T-helper 2 cell treated with Interferon-gamma antibody and Interleukin-4, amounts not matched to agents 5 μg/mL and 100 μg/mL, for 36 hours (primary cell): ENCODE results near the gene KIRREL3.

ENCODE experiments used
- DNase-seq: peaks from one replicate; pipeline ENCODE4 v3.0.0; 2021; ENCODE audit warnings: low spot score
- H3K27ac Mint-ChIP-seq: one replicate; pipeline ENCODE4 v1.8.0; 2021; ENCODE audit warnings: mild to moderate bottlenecking, mixed read lengths
- H3K27me3 Mint-ChIP-seq: one replicate; pipeline ENCODE4 v1.8.0; 2021; ENCODE audit warnings: low read depth, mixed read lengths
- H3K36me3 Mint-ChIP-seq: one replicate; pipeline ENCODE4 v1.8.0; 2021; ENCODE audit warnings: low read depth, mixed read lengths
- H3K4me1 Mint-ChIP-seq: one replicate; pipeline ENCODE4 v1.8.0; 2021; ENCODE audit warnings: low read depth, mixed read lengths
- H3K4me3 Mint-ChIP-seq: one replicate; pipeline ENCODE4 v1.8.0; 2022; ENCODE audit warnings: mild to moderate bottlenecking, moderate library complexity, mixed read lengths
- H3K9me3 Mint-ChIP-seq: one replicate; pipeline ENCODE4 v1.8.0; 2021; ENCODE audit warnings: mixed read lengths

Gene KIRREL3

DNA sequence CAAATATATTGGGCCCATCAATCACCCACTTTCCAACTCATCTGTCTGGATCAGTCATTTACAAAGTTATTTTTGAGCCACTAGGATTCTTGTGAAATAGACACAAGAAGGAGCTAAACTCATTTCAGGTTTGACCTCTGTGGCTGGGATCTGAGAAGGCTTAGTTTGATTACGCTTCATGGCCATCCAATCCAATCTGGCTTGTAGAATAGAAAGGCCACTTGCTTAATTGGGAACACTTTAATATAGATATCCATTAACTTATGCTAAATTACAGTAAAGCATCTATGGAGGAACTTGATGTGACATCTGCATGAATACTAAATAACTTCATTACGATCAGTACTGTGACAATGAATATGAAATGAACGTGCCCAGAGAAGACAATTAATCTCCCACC, 360.9 kb downstream of the KIRREL3 start:
- no peak for DNase-seq
- H3K4me1 Mint-ChIP-seq: no peaks in the 10 kb centered on the region
- no peaks in the 10 kb centered on the region for H3K9me3 Mint-ChIP-seq
- no peak overlapping the region for H3K4me3 Mint-ChIP-seq
- H3K36me3 Mint-ChIP-seq: no peaks in the 10 kb centered on the region
- H3K27me3 Mint-ChIP-seq: peaks cover 10% of the 10 kb centered on the region
- H3K27ac Mint-ChIP-seq: no peak overlapping the region

DNA sequence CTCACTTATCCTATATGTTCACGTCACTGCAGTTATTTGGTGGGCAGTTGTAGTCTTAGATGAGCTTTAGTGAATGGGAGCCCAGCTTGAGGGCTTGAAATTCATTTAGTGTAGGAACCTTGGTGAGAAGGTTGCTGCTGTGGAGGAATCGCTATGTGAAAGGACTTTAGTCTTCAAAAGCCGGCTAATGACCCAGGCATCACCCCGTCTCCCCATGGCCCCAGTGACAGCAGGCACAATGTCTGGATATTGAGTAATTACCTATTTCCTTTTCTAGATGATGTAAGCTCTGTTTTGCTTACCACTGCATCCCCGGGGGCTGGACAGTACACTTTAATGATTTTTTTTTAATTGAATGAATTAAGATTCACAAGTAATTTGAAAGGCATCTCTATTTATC, 361.9 kb downstream of the KIRREL3 start:
- H3K9me3 Mint-ChIP-seq: no peaks in the 10 kb centered on the region
- H3K27ac Mint-ChIP-seq: no peak overlapping the region
- H3K27me3 Mint-ChIP-seq: peaks cover 10% of the 10 kb centered on the region
- H3K36me3 Mint-ChIP-seq: no peaks in the 10 kb centered on the region
- no peak overlapping the region for H3K4me3 Mint-ChIP-seq
- DNase-seq: no peak
- no peaks in the 10 kb centered on the region for H3K4me1 Mint-ChIP-seq

DNA sequence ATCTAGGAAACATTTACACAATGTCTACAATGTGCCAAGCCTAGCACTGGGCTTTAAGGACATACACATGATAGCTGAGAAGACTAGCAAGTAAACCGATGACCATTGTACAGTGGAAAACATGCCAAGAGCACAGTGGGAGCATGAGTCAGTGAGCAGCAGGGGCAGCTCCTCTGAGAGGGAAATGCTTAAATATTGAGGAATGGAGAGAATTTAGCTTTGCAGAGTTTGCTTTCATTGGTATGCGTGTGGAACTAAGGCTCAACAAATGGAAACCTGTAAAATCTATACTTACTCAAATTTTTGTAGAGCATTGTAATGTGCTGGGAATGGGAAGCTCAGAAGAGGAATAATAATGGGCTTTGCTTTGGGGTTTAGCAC, 362.8 kb downstream of the KIRREL3 start:
- Mint-ChIP-seq H3K4me3 (no peak overlapping the region), H3K9me3 (no peaks in the 10 kb centered on the region), H3K27me3 (peaks cover 10% of the 10 kb centered on the region)

GRCh38 chr11:126636911-126637794, 363.4 kb downstream of the KIRREL3 start:
- Mint-ChIP-seq H3K4me3 (no peak overlapping the region), H3K4me1 (no peaks in the 10 kb centered on the region), H3K36me3 (no peaks in the 10 kb centered on the region), H3K9me3 (no peaks in the 10 kb centered on the region), H3K27ac (no peak overlapping the region), H3K27me3 (peaks cover 10% of the 10 kb centered on the region)
- no peak for DNase-seq

More for the DNA sequence above, 362.8 kb downstream of the KIRREL3 start:
- H3K36me3 Mint-ChIP-seq: no peaks in the 10 kb centered on the region
- H3K27ac Mint-ChIP-seq: no peak overlapping the region
- no peaks in the 10 kb centered on the region for H3K4me1 Mint-ChIP-seq
- no peak for DNase-seq

- Mint-ChIP-seq H3K27me3 (peaks cover 10% of the 10 kb centered on the region), H3K27ac (no peak overlapping the region), H3K36me3 (no peaks in the 10 kb centered on the region), H3K4me3 (no peak overlapping the region), H3K4me1 (no peaks in the 10 kb centered on the region), H3K9me3 (no peaks in the 10 kb centered on the region)
- DNase-seq: no peak
These were observed 365.1 kb downstream of the KIRREL3 start for GRCh38 chr11:126635511-126635910.

DNA sequence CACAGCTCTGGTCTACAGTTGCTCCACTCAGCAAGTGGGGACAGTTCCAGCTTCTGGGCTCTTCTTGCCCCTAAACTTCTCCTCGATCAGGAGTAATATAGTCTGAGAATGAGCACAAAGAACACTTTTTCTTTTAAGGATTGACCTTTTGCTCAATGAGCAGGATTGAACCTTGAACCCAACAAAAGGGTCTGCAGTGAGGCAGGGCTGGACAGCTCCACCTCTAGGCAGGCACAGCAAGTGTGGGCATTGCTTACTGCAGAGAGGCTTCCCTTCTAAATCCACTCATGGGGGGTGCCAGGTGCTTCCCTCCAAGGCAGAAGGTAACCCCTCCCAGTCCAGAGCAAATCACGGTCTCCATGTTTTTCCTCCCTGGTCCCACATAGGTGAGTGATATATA, 365.6 kb downstream of the KIRREL3 start:
- no peaks in the 10 kb centered on the region for H3K4me1 Mint-ChIP-seq
- H3K27me3 Mint-ChIP-seq: peaks cover 10% of the 10 kb centered on the region
- H3K36me3 Mint-ChIP-seq: no peaks in the 10 kb centered on the region
- no peaks in the 10 kb centered on the region for H3K9me3 Mint-ChIP-seq
- H3K27ac Mint-ChIP-seq: no peak overlapping the region
- H3K4me3 Mint-ChIP-seq: no peak overlapping the region
- DNase-seq: no peak

DNA sequence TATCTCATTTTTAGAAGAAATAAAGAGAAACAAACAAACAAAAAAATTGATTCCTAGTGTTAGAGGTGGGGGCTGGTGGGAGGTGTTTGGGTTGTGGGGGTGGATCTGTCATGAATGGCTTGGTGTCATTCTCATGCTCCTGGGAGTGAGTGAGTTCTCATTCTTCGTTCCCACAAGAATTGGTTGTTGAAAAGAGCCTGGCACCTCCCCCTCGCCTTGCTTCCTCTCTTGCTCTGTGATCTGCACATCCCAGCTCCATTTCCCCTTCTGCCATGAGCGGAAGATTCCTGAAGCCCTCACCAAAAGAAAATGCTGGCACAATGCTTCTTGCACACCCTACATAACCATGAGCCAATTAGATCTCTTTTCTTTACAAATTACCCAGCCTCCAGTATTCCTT, 367.2 kb downstream of the KIRREL3 start:
- Mint-ChIP-seq H3K4me3 (no peak overlapping the region), H3K4me1 (no peaks in the 10 kb centered on the region), H3K36me3 (no peaks in the 10 kb centered on the region), H3K27ac (no peak overlapping the region), H3K9me3 (no peaks in the 10 kb centered on the region), H3K27me3 (peaks cover 9% of the 10 kb centered on the region)
- no peak for DNase-seq

DNA sequence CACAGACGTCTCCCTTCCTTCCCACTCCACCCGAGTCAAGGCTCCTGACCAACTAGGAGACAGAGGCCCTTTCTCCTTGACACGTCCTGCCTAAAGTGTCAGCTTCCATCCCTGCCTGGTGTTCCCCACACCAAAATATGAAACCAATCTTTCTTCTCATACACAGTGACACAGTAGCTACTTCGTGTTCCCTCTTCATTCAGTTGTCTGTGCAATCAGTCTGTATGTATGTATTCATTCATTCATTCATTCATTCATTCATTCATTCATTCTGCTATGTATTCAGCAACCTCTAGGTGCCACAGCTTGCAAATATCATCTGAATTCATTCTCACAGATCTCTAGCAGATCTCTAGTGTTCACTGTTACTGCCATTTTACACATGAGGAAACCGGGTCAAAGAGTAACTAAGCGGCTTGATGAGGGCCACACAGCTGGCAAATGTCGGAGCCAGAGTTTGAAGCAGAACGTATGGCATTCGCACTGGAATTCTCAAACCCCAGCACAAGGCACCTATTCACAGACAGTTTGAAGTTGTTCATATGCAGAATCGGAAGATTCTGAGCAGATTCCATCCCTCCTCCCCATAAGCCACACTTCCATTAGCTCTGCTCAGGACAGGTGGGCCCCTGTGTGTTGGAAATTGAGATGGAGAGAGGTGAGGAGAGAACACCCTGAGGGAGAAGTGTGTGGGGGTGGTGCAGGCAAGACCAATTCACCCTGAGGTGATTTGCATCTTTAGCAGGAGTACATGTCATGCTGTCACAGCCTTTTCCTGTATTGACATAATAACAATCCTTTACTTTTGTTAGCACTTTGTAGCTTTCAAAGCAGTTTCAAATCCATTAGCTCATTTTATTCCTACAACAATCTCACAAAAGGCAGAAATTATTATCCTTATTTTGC, 369.4 kb downstream of the KIRREL3 start:
- Mint-ChIP-seq H3K27ac (no peak overlapping the region), H3K27me3 (no peaks in the 10 kb centered on the region), H3K4me1 (no peaks in the 10 kb centered on the region)

DNA sequence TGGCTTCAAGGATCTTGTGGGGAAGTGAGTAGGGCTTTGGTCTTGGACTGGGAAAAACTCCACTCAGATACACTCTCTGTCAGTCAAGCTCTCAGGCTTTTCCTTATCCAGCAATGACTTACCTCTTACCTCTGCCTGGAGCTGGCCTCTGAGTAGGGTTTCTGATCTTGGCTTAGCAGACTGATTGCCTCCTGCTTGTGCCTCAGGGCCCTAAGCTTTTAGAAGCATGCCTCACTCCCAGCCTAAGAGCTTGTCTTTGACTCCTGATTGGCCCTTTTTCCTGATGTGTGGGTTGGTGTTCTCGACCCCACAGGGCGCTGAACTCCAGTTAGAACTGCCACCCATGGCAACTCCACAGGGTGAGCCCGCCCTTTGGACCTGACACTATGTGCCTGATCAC, 370.1 kb downstream of the KIRREL3 start:
- Mint-ChIP-seq H3K4me3 (no peak overlapping the region), H3K9me3 (no peaks in the 10 kb centered on the region), H3K36me3 (no peaks in the 10 kb centered on the region), H3K27me3 (no peaks in the 10 kb centered on the region), H3K27ac (no peak overlapping the region), H3K4me1 (no peaks in the 10 kb centered on the region)
- no peak for DNase-seq

More for the DNA sequence above, 369.4 kb downstream of the KIRREL3 start:
- H3K36me3 Mint-ChIP-seq: no peaks in the 10 kb centered on the region
- no peaks in the 10 kb centered on the region for H3K9me3 Mint-ChIP-seq
- no peak overlapping the region for H3K4me3 Mint-ChIP-seq
- no peak for DNase-seq

GRCh38 chr11:126628790-126629621, 371.6 kb downstream of the KIRREL3 start:
- Mint-ChIP-seq H3K27me3 (no peaks in the 10 kb centered on the region), H3K27ac (no peak overlapping the region), H3K36me3 (no peaks in the 10 kb centered on the region), H3K9me3 (no peaks in the 10 kb centered on the region), H3K4me3 (no peak overlapping the region), H3K4me1 (no peaks in the 10 kb centered on the region)
- DNase-seq: no peak

GRCh38 chr11:126628450-126628789, 372.1 kb downstream of the KIRREL3 start:
- Mint-ChIP-seq H3K27me3 (no peaks in the 10 kb centered on the region), H3K4me1 (no peaks in the 10 kb centered on the region), H3K27ac (no peak overlapping the region), H3K9me3 (no peaks in the 10 kb centered on the region), H3K4me3 (no peak overlapping the region), H3K36me3 (no peaks in the 10 kb centered on the region)
- DNase-seq: no peak

GRCh38 chr11:126627421-126627820, 373.1 kb downstream of the KIRREL3 start:
- Mint-ChIP-seq H3K27ac (no peak overlapping the region), H3K9me3 (no peaks in the 10 kb centered on the region), H3K27me3 (no peaks in the 10 kb centered on the region), H3K4me1 (no peaks in the 10 kb centered on the region), H3K4me3 (no peak overlapping the region), H3K36me3 (no peaks in the 10 kb centered on the region)
- no peak for DNase-seq

DNA sequence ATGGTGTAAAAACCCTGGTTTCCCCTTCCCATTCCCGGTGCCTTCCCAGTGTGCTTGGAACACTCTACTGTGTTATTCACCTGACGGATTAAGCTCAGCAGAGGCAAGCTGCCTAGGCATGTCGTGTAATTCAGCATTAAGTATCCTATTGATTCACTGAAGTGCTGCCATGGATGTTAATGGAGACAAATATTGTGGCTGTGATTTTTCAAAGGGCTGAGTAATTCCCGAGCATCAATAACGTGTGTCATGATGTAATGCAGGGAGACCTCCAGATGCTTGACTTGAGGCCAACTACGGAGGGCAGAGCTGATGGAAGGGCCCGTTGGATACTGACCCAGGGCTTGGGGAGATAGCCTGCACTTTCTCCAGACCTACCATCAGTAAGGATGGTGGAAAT, 376.1 kb downstream of the KIRREL3 start:
- Mint-ChIP-seq H3K27ac (no peak overlapping the region), H3K27me3 (peaks cover 3% of the 10 kb centered on the region), H3K9me3 (no peaks in the 10 kb centered on the region), H3K36me3 (no peaks in the 10 kb centered on the region), H3K4me1 (no peaks in the 10 kb centered on the region), H3K4me3 (no peak overlapping the region)
- no peak for DNase-seq

GRCh38 chr11:126619516-126619915, 381.1 kb downstream of the KIRREL3 start:
- Mint-ChIP-seq H3K27me3 (peaks cover 3% of the 10 kb centered on the region), H3K36me3 (no peaks in the 10 kb centered on the region), H3K4me3 (no peak overlapping the region), H3K4me1 (no peaks in the 10 kb centered on the region), H3K27ac (no peak overlapping the region), H3K9me3 (no peaks in the 10 kb centered on the region)
- no peak for DNase-seq
